WTC11 (cell line): ENCODE data around the gene SELL. TPM values are rescaled to one million over a fixed set of nuclear protein-coding genes. Genes with fewer than 3 reads are reported as not detected.

ENCODE experiments used
- ATAC-seq: fragments of 200-7000 bp; cut with Tn5 transposase; 2 replicates; pipeline ENCODE4 v1.10.0; 2021; ENCODE audit warnings: mild to moderate bottlenecking, moderate library complexity
- CTCF ChIA-PET: fragments of 300-600 bp; sonication (Branson Sonifier 250); formaldehyde crosslinking; loops from one replicate; lab custom pipeline; 2021; ENCODE audit warnings: antibody characterized with exemption; lab: Charles Lee
- POLR2A ChIA-PET: fragments of 350-600 bp; sonication (Branson Sonifier 250); formaldehyde crosslinking; loops from one replicate; lab custom pipeline; 2021; ENCODE audit warnings: antibody characterized with exemption; lab: Charles Lee
- DNase-seq: peaks from one replicate; pipeline ENCODE4 v3.0.0; 2021; ENCODE audit warnings: low spot score
- H3K27ac Mint-ChIP-seq: 2 replicates; pipeline ENCODE4 v1.8.0; 2021; ENCODE audit warnings: mixed read lengths
- H3K27me3 Mint-ChIP-seq: 2 replicates; pipeline ENCODE4 v1.8.0; 2021; ENCODE audit warnings: low read depth, mild to moderate bottlenecking, moderate library complexity, mixed read lengths
- H3K36me3 Mint-ChIP-seq: 2 replicates; pipeline ENCODE4 v1.8.0; 2021; ENCODE audit warnings: mixed read lengths
- H3K4me1 Mint-ChIP-seq: 2 replicates; pipeline ENCODE4 v1.8.0; 2022; ENCODE audit warnings: mixed read lengths
- H3K4me3 Mint-ChIP-seq: 2 replicates; pipeline ENCODE4 v1.8.0; 2021; ENCODE audit warnings: mild to moderate bottlenecking, moderate library complexity, mixed read lengths
- H3K9me3 Mint-ChIP-seq: 2 replicates; pipeline ENCODE4 v1.8.0; 2021; ENCODE audit warnings: mixed read lengths
- AR ChIP-seq: fragments of 250-450 bp; sonication (Bioruptor Pico); IDR thresholded peaks from 2 replicates; pipeline ENCODE4 v1.9.0; 2021; ENCODE audit warnings: mild to moderate bottlenecking
- ATF1 ChIP-seq: sonication (generic); formaldehyde crosslinking; IDR thresholded peaks from 2 replicates; pipeline ENCODE4 v1.8.1; 2023; ENCODE audit warnings: mild to moderate bottlenecking, moderate library complexity, missing genetic modification reagents
- ELF4 ChIP-seq: sonication (generic); formaldehyde crosslinking; IDR thresholded peaks from 2 replicates; pipeline ENCODE4 v1.8.1; 2022; ENCODE audit warnings: low read depth, mild to moderate bottlenecking, moderate library complexity, missing genetic modification reagents
- EMX1 ChIP-seq: fragments of 250-450 bp; sonication (Bioruptor Pico); IDR thresholded peaks from 2 replicates; pipeline ENCODE4 v1.8.0; 2021; ENCODE audit warnings: mild to moderate bottlenecking
- ESRRA ChIP-seq: sonication (generic); formaldehyde crosslinking; IDR thresholded peaks from 2 replicates; pipeline ENCODE4 v1.8.1; 2022; ENCODE audit warnings: mild to moderate bottlenecking, missing genetic modification reagents, borderline replicate concordance
- ETV6 ChIP-seq: sonication (generic); formaldehyde crosslinking; IDR thresholded peaks from 2 replicates; pipeline ENCODE4 v1.8.1; 2022; ENCODE audit warnings: mild to moderate bottlenecking, missing genetic modification reagents
- GRHL2 ChIP-seq: fragments of 250-450 bp; sonication (Bioruptor Pico); IDR thresholded peaks from 2 replicates; pipeline ENCODE4 v1.8.0; 2022; ENCODE audit warnings: mild to moderate bottlenecking, moderate library complexity; ENCODE audit not compliant: insufficient replicate concordance, severe bottlenecking
- HMGA2 ChIP-seq: fragments of 250-450 bp; sonication (Bioruptor Pico); IDR thresholded peaks from 2 replicates; pipeline ENCODE4 v1.4.0; 2021; ENCODE audit warnings: mild to moderate bottlenecking, moderate library complexity
- MLX ChIP-seq: sonication (generic); formaldehyde crosslinking; IDR thresholded peaks from 2 replicates; pipeline ENCODE4 v1.8.1; 2023; ENCODE audit warnings: mild to moderate bottlenecking, missing genetic modification reagents, moderate library complexity
- MYBL2 ChIP-seq: sonication (generic); formaldehyde crosslinking; IDR thresholded peaks from 2 replicates; pipeline ENCODE4 v1.8.1; 2023; ENCODE audit warnings: mild to moderate bottlenecking, moderate library complexity, missing genetic modification reagents
- NFATC4 ChIP-seq: fragments of 250-450 bp; sonication (Bioruptor Pico); IDR thresholded peaks from 2 replicates; pipeline ENCODE4 v1.9.0; 2021; ENCODE audit warnings: mild to moderate bottlenecking
- OVOL2 ChIP-seq: fragments of 250-450 bp; sonication (Bioruptor Pico); IDR thresholded peaks from 2 replicates; pipeline ENCODE4 v1.9.0; 2021; ENCODE audit warnings: mild to moderate bottlenecking, borderline replicate concordance
- SP1 ChIP-seq: sonication (generic); formaldehyde crosslinking; conservative IDR thresholded peaks from 2 replicates; pipeline ENCODE4 v1.8.1; 2022; ENCODE audit warnings: missing genetic modification reagents
- TCF7 ChIP-seq: sonication (generic); formaldehyde crosslinking; IDR thresholded peaks from 2 replicates; pipeline ENCODE4 v1.8.0; 2022; ENCODE audit warnings: mild to moderate bottlenecking, low read depth, missing genetic modification reagents, moderate library complexity
- TEAD1 ChIP-seq: sonication (generic); formaldehyde crosslinking; IDR thresholded peaks from 2 replicates; pipeline ENCODE4 v1.8.0; 2022; ENCODE audit warnings: mild to moderate bottlenecking, missing genetic modification reagents
- ZNF121 ChIP-seq: sonication (generic); formaldehyde crosslinking; IDR thresholded peaks from 2 replicates; pipeline ENCODE4 v1.8.0; 2023; ENCODE audit warnings: missing genetic modification reagents
- ZNF263 ChIP-seq: sonication (generic); formaldehyde crosslinking; IDR thresholded peaks from 2 replicates; pipeline ENCODE4 v1.8.1; 2022; ENCODE audit warnings: low read depth, mild to moderate bottlenecking, moderate library complexity, missing genetic modification reagents
- total RNA-seq: library from RNA; stranded (reverse); gene quantifications from 3 replicates; pipeline ENCODE4 v1.2.3, GENCODE V29; 2021
- TF ChIP-seq, protein P1 (sequence below): sonication (generic); formaldehyde crosslinking; IDR thresholded peaks from 2 replicates; pipeline ENCODE4 v1.8.1; 2023; ENCODE audit warnings: mild to moderate bottlenecking, moderate library complexity, missing genetic modification reagents
- TF ChIP-seq, protein P2 (sequence below): sonication (generic); formaldehyde crosslinking; IDR thresholded peaks from 2 replicates; pipeline ENCODE4 v1.8.1; 2023; ENCODE audit warnings: mild to moderate bottlenecking, missing genetic modification reagents, borderline replicate concordance
- TF ChIP-seq, protein P3 (sequence below): sonication (generic); formaldehyde crosslinking; conservative IDR thresholded peaks from 2 replicates; pipeline ENCODE4 v1.8.1; 2023; ENCODE audit warnings: mild to moderate bottlenecking, low read depth, missing genetic modification reagents, moderate library complexity

Gene SELL
- total RNA-seq, 1 experiment from 2014 or later, result 0.26 TPM

DNA sequence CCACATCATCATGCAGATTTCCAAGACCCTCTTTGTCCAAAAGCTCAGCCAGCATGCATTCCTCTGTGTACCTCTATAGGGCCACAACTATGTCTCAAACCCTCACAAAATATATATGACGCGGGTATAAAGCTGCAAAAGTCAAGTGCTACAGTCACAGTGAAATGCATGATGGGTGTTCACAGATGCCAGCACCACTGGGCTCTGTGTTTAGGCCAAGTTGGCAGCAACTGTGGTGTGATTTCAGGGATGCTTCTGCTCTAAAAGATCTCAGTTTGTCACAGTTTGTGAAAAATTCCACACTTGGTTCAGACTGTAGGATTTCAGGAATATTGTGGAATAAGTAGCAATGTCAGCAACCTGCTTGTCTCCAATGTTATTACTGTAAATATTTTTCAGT is 57.5 kb downstream of the SELL start:
- Mint-ChIP-seq H3K27ac (no peak overlapping the region), H3K4me3 (no peak overlapping the region), H3K4me1 (peaks cover 10% of the 10 kb centered on the region; the same call in 1 of the 2 replicates), H3K36me3 (no peaks in the 10 kb centered on the region), H3K27me3 (peaks cover 16% of the 10 kb centered on the region), H3K9me3 (no peaks in the 10 kb centered on the region)
- no peak for DNase-seq
- ChIA-PET POLR2A (no interaction called here), CTCF (no interaction called here)
- ATAC-seq, result no peak
- TF ChIP-seq OVOL2 (CRISPR knock-in tag) (no peak), TCF7 (CRISPR knock-in tag) (no peak), AR (CRISPR knock-in tag) (no peak), SP1 (no peak), TEAD1 (CRISPR knock-in tag) (no peak), ATF1 (no peak)
- TF ChIP-seq, protein P1, sequence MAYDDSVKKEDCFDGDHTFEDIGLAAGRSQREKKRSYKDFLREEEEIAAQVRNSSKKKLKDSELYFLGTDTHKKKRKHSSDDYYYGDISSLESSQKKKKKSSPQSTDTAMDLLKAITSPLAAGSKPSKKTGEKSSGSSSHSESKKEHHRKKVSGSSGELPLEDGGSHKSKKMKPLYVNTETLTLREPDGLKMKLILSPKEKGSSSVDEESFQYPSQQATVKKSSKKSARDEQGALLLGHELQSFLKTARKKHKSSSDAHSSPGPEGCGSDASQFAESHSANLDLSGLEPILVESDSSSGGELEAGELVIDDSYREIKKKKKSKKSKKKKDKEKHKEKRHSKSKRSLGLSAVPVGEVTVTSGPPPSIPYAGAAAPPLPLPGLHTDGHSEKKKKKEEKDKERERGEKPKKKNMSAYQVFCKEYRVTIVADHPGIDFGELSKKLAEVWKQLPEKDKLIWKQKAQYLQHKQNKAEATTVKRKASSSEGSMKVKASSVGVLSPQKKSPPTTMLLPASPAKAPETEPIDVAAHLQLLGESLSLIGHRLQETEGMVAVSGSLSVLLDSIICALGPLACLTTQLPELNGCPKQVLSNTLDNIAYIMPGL (CRISPR knock-in tag), result no peak

GRCh38 chr1:169651035-169651434 is 60.4 kb downstream of the SELL start:
- DNase-seq (no peak), ATAC-seq (no peak)
- ChIA-PET POLR2A (no interaction called here), CTCF (no interaction called here)
- Mint-ChIP-seq H3K36me3 (no peaks in the 10 kb centered on the region), H3K9me3 (no peaks in the 10 kb centered on the region), H3K4me1 (peaks cover 2% of the 10 kb centered on the region; the same call in 1 of the 2 replicates), H3K4me3 (no peak overlapping the region), H3K27me3 (no peaks in the 10 kb centered on the region), H3K27ac (no peak overlapping the region)
- TF ChIP-seq MLX (CRISPR knock-in tag) (no peak), ETV6 (no peak), GRHL2 (CRISPR knock-in tag) (no peak), ZNF121 (CRISPR knock-in tag) (no peak), ZNF263 (CRISPR knock-in tag) (no peak), ELF4 (no peak), HMGA2 (CRISPR knock-in tag) (no peak), NFATC4 (CRISPR knock-in tag) (no peak), ESRRA (CRISPR knock-in tag) (no peak), MYBL2 (no peak), EMX1 (CRISPR knock-in tag) (no peak), AR (CRISPR knock-in tag) (no peak)
- TF ChIP-seq, protein P2, sequence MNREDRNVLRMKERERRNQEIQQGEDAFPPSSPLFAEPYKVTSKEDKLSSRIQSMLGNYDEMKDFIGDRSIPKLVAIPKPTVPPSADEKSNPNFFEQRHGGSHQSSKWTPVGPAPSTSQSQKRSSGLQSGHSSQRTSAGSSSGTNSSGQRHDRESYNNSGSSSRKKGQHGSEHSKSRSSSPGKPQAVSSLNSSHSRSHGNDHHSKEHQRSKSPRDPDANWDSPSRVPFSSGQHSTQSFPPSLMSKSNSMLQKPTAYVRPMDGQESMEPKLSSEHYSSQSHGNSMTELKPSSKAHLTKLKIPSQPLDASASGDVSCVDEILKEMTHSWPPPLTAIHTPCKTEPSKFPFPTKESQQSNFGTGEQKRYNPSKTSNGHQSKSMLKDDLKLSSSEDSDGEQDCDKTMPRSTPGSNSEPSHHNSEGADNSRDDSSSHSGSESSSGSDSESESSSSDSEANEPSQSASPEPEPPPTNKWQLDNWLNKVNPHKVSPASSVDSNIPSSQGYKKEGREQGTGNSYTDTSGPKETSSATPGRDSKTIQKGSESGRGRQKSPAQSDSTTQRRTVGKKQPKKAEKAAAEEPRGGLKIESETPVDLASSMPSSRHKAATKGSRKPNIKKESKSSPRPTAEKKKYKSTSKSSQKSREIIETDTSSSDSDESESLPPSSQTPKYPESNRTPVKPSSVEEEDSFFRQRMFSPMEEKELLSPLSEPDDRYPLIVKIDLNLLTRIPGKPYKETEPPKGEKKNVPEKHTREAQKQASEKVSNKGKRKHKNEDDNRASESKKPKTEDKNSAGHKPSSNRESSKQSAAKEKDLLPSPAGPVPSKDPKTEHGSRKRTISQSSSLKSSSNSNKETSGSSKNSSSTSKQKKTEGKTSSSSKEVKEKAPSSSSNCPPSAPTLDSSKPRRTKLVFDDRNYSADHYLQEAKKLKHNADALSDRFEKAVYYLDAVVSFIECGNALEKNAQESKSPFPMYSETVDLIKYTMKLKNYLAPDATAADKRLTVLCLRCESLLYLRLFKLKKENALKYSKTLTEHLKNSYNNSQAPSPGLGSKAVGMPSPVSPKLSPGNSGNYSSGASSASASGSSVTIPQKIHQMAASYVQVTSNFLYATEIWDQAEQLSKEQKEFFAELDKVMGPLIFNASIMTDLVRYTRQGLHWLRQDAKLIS, result no peak
- TF ChIP-seq, protein P3, sequence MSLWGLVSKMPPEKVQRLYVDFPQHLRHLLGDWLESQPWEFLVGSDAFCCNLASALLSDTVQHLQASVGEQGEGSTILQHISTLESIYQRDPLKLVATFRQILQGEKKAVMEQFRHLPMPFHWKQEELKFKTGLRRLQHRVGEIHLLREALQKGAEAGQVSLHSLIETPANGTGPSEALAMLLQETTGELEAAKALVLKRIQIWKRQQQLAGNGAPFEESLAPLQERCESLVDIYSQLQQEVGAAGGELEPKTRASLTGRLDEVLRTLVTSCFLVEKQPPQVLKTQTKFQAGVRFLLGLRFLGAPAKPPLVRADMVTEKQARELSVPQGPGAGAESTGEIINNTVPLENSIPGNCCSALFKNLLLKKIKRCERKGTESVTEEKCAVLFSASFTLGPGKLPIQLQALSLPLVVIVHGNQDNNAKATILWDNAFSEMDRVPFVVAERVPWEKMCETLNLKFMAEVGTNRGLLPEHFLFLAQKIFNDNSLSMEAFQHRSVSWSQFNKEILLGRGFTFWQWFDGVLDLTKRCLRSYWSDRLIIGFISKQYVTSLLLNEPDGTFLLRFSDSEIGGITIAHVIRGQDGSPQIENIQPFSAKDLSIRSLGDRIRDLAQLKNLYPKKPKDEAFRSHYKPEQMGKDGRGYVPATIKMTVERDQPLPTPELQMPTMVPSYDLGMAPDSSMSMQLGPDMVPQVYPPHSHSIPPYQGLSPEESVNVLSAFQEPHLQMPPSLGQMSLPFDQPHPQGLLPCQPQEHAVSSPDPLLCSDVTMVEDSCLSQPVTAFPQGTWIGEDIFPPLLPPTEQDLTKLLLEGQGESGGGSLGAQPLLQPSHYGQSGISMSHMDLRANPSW (CRISPR knock-in tag), result no peak
